ENCODE measurements around the gene LSM7. TPM values are rescaled to one million over a fixed set of nuclear protein-coding genes. Genes with fewer than 3 reads are reported as not detected.

Gene LSM7
- total RNA-seq, 3 donors from 2014 or later = 95.1 to 188 (median 125) TPM

DNA sequence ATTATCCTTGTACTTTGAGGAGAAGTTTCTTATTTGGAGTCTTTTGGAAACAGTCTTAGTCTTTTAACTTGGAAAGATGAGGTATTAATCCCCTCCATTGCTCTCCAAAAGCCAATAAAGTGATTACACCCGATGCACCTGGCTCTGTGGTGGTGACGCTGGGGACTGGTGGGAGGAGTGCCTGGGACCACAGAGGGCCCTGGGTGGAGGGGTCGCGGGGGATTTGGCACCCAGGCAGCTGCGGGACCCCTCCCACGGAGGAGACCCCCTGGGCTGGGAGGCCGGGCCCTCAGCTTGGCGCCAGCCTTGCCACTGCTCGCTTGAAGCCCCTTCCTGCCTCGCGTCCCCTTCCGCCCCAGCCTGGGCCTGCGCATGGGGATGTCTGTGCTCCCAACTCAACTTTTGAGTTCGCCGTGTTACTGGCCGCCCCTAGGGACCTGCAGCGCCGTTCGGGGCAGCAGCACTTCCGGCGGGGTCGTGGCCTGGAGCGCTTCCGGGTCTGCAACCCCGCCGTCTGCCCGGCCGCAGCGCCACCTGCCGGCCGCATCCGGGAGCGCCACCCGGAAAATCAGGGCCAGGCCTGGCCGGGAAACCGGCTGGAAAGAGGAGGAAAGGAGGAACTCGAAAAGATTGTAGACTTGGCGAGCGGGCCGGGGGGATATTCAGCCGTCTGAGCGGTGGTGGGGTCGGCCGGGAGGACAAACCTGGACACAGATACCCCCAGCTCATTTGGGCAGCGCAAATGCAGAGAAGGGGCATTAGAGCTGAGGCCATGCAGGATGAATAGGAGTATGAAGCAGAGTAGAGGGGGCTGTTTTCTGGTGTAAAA lies 54.8 kb downstream of the LSM7 start:
- intact Hi-C loops (cut with DNase I; ENCODE audit: low total_unique reads) = loop anchor here (5.0 to 10.0 kb wide), 2 partner anchors 36 to 109 kb away; partner anchors contain the start of genes DOT1L, PLEKHJ1 and SF3A2
- TF ChIP-seq CTCF (IDR thresholded peaks at IDR 0.05) (peak; percentile 94 to 98 (median 98)), POLR2A (IDR thresholded peaks at IDR 0.05) (no peak), POLR2AphosphoS5 (IDR thresholded peaks at IDR 0.05) (peak; percentile 34 to 69 (median 57))
- peak in 1 of 2 donors; percentile 82 for DNase-seq (ENCODE audit: low spot score in 2 of 2)
- H3K4me3 ChIP-seq = peak overlapping the region; percentile 18 to 100 (median 20)
- no peaks in the 10 kb centered on the region for H3K9me3 ChIP-seq
- no peaks in the 10 kb centered on the region for H3K36me3 ChIP-seq
- H3K27me3 ChIP-seq = no peaks in the 10 kb centered on the region
- peaks cover 17 to 25% of the 10 kb centered on the region in 2 donors for H3K4me1 ChIP-seq
- H3K27ac ChIP-seq = peak overlapping the region; percentile 86 to 99

Other genes with a start within 250 kb of the LSM7 start
- 10 to 100 TPM; 18.3 to 45.8 (median 29.2) TPM for gene MOB3A, start 232.3 kb downstream of the LSM7 start, total RNA-seq
- 10 to 100 TPM in 1 of 3 donors, 1 to 10 TPM in 2; 3.6 to 12.8 (median 3.7) TPM for gene IZUMO4, start 231.7 kb downstream of the LSM7 start, total RNA-seq
- gene AP3D1, start 177.0 kb downstream of the LSM7 start, total RNA-seq = 10 to 100 TPM; 53.6 to 68.5 (median 54.0) TPM
- gene DOT1L, start 164.7 kb downstream of the LSM7 start, total RNA-seq = 10 to 100 TPM in 1 of 3 donors, 1 to 10 TPM in 2; 7.7 to 10.2 (median 8.0) TPM
- 10 to 100 TPM; 44.6 to 52.8 (median 47.4) TPM for gene PLEKHJ1, start 92.3 kb downstream of the LSM7 start, total RNA-seq
- 10 to 100 TPM; 32.6 to 38.0 (median 33.3) TPM for gene SF3A2, start 91.8 kb downstream of the LSM7 start, total RNA-seq
- gene AMH, start 79.3 kb downstream of the LSM7 start, total RNA-seq = 1 to 10 TPM in 2 of 3 donors, not detected in 1; 2.5 to 3.9 TPM
- 1 to 10 TPM in 2 of 3 donors, not detected in 1; 1.0 to 2.3 TPM for gene JSRP1, start 72.2 kb downstream of the LSM7 start, total RNA-seq
- gene PEAK3, start 46.4 kb downstream of the LSM7 start, total RNA-seq = 1 to 10 TPM in 1 of 3 donors, not detected in 2; 1.8 TPM
- gene LINGO3, start 20.4 kb downstream of the LSM7 start, total RNA-seq = under 1 TPM in 2 of 3 donors, not detected in 1; 0.16 to 0.33 TPM
- 10 to 100 TPM; 23.5 to 61.2 (median 49.8) TPM for gene SPPL2B, start 98 bp upstream of the LSM7 start, total RNA-seq
- gene TMPRSS9, start 31.7 kb upstream of the LSM7 start, total RNA-seq = under 1 TPM in 1 of 3 donors, not detected in 2; under 0.01 TPM
- 10 to 100 TPM; 27.7 to 34.4 (median 28.1) TPM for gene TIMM13, start 99.0 kb upstream of the LSM7 start, total RNA-seq
- gene LMNB2, start 128.4 kb upstream of the LSM7 start, total RNA-seq = 10 to 100 TPM; 13.1 to 25.2 (median 15.7) TPM
- gene GADD45B, start 147.5 kb upstream of the LSM7 start, total RNA-seq = 100 to 1,000 TPM; 136 to 301 (median 172) TPM

Data from breast epithelium (tissue), 4 donors.